Peyer's patch (tissue), 4 donors: ENCODE data around the gene TXNIP.

ENCODE experiments used
- POLR2A ChIP-seq, 2 donors: fragments of 450-650 bp; IDR thresholded peaks; one replicate each; pipeline ENCODE4 v1.5.1; 2017; ENCODE audit warnings: antibody characterized with exemption in 2 of 2, mild to moderate bottlenecking in 2 of 2, moderate library complexity in 2 of 2
- TF ChIP-seq, protein P1 (sequence below), 6 experiments: fragments of 450-650 bp in 4 of 6; fragments of 200-600 bp in 2 of 6; sonication (generic) in 1 of 6; IDR thresholded peaks; one replicate each; pipeline ENCODE4 v1.5.1; 2017 to 2019; ENCODE audit warnings: antibody characterized with exemption in 6 of 6, mild to moderate bottlenecking in 3 of 6, moderate library complexity in 1 of 6

DNA sequence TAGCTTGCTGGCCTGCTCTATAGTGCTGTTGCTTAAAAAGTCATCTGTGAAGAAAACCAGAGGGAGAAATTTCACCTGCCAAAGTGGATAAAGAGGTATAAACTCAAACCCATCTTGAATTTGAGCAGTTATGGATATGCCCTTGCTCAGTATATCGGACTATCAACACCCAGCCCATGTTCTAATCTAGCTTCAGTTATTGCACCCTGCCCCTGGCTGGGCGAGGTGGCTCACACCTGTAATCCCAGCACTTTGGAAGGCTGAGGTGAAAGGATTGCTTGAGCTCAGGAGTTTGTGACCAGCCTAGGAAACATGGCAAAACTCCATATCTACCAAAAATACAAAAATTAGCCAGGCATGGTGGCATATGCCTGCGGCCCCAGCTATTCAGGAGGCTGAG, 51.8 kb downstream of the TXNIP start:
- TF ChIP-seq, protein P1, sequence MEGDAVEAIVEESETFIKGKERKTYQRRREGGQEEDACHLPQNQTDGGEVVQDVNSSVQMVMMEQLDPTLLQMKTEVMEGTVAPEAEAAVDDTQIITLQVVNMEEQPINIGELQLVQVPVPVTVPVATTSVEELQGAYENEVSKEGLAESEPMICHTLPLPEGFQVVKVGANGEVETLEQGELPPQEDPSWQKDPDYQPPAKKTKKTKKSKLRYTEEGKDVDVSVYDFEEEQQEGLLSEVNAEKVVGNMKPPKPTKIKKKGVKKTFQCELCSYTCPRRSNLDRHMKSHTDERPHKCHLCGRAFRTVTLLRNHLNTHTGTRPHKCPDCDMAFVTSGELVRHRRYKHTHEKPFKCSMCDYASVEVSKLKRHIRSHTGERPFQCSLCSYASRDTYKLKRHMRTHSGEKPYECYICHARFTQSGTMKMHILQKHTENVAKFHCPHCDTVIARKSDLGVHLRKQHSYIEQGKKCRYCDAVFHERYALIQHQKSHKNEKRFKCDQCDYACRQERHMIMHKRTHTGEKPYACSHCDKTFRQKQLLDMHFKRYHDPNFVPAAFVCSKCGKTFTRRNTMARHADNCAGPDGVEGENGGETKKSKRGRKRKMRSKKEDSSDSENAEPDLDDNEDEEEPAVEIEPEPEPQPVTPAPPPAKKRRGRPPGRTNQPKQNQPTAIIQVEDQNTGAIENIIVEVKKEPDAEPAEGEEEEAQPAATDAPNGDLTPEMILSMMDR (IDR thresholded peaks at IDR 0.05): no peak
- no peak for TF ChIP-seq POLR2A (IDR thresholded peaks at IDR 0.05)
